Lower leg skin (tissue), 4 donors: Measurements from ENCODE around the gene SPSB4. TPM values are rescaled to one million over a fixed set of nuclear protein-coding genes. Genes with fewer than 3 reads are reported as not detected.

ENCODE experiments used
- DNase-seq, 2 donors: peaks; one replicate each; pipeline ENCODE4 v3.0.0-alpha.2; 2019; ENCODE audit warnings: low spot score in 2 of 2
- H3K4me3 ChIP-seq: fragments of 200-600 bp; sonication (generic); 2 replicates; pipeline ENCODE4 v1.5.1; 2017; ENCODE audit warnings: mild to moderate bottlenecking, low read depth; ENCODE audit not compliant: poor library complexity, severe bottlenecking
- CTCF ChIP-seq, 3 donors: fragments of 450-650 bp; IDR thresholded peaks; one replicate each; pipeline ENCODE4 v1.5.1; 2016; ENCODE audit warnings: antibody characterized with exemption in 3 of 3, mild to moderate bottlenecking in 3 of 3, moderate library complexity in 2 of 3
- POLR2A ChIP-seq, 2 donors: fragments of 450-650 bp; IDR thresholded peaks; one replicate each; pipeline ENCODE4 v1.6.1; 2016 to 2017; ENCODE audit warnings: antibody characterized with exemption in 2 of 2, mild to moderate bottlenecking in 1 of 2, moderate library complexity in 1 of 2
- WGBS, 2 donors: methylation state at CpG; one replicate each; pipeline ENCODE4 v1.1.5; 2018; 5-methylcytosine and 5-hydroxymethylcytosine counted together
- intact Hi-C: fragments of 100-400 bp; cut with DNase I; formaldehyde crosslinking; loops from one replicate; pipeline ENCODE4 v1.15.0; 2023; ENCODE audit warnings: low total_unique reads
- total RNA-seq, 4 donors: library from RNA; depleted of rRNA; stranded (reverse); fragments of >200 nt; gene quantifications; one replicate each; pipeline ENCODE4 v1.1.0, GENCODE V29; 2016

Gene SPSB4
- total RNA-seq, 4 donors from 2014 or later, result 0.10 TPM; not detected in 3

GRCh38 chr3:141056751-141057171, 5.6 kb downstream of the SPSB4 start:
- 72 to 90% methylated on average over 5 to 7 of the region's 7 CpGs for WGBS, 2 donors
- intact Hi-C loops, result no loop called here
- H3K4me3 ChIP-seq, result no peak overlapping the region
- no peak for TF ChIP-seq POLR2A (IDR thresholded peaks at IDR 0.05)
- DNase-seq, result no peak

GRCh38 chr3:141057436-141057835, 6.3 kb downstream of the SPSB4 start:
- no peak for TF ChIP-seq POLR2A (IDR thresholded peaks at IDR 0.05)
- no peak for DNase-seq
- no peak overlapping the region for H3K4me3 ChIP-seq
- intact Hi-C loops, result no loop called here
- WGBS, 2 donors, result 88 to 92% methylated on average over 7 of the region's 7 CpGs

- H3K4me3 ChIP-seq, result no peak overlapping the region
- intact Hi-C loops, result no loop called here
- no peak for DNase-seq
- TF ChIP-seq CTCF (IDR thresholded peaks at IDR 0.05) (no peak), POLR2A (IDR thresholded peaks at IDR 0.05) (no peak)
- WGBS, 2 donors, result 89 to 93% methylated on average over 8 of the region's 8 CpGs
These were observed 7.0 kb downstream of the SPSB4 start for GRCh38 chr3:141057946-141058800.

GRCh38 chr3:141058996-141059395, 7.8 kb downstream of the SPSB4 start:
- WGBS, 2 donors, result 86 to 94% methylated on average over 2 of the region's 2 CpGs
- no peak for DNase-seq
- TF ChIP-seq CTCF (IDR thresholded peaks at IDR 0.05), result no peak
- TF ChIP-seq POLR2A (IDR thresholded peaks at IDR 0.05), result no peak
- H3K4me3 ChIP-seq, result no peak overlapping the region
- intact Hi-C loops, result no loop called here

- no peak for DNase-seq
- WGBS, 2 donors, result 94 to 100% methylated on average over 2 of the region's 2 CpGs
- H3K4me3 ChIP-seq, result no peak overlapping the region
- no peak for TF ChIP-seq CTCF (IDR thresholded peaks at IDR 0.05)
- TF ChIP-seq POLR2A (IDR thresholded peaks at IDR 0.05), result no peak
- intact Hi-C loops, result no loop called here
These were observed 8.7 kb downstream of the SPSB4 start for GRCh38 chr3:141059816-141060215.

- no peak for DNase-seq
- WGBS, 2 donors, result 85 to 88% methylated on average over 3 of the region's 3 CpGs
- H3K4me3 ChIP-seq, result no peak overlapping the region
- intact Hi-C loops, result no loop called here
- TF ChIP-seq CTCF (IDR thresholded peaks at IDR 0.05) (no peak), POLR2A (IDR thresholded peaks at IDR 0.05) (no peak)
These were observed 9.2 kb downstream of the SPSB4 start for GRCh38 chr3:141060327-141060726.

- DNase-seq, result peak in 1 of 2 donors; percentile 23
- no peak for TF ChIP-seq POLR2A (IDR thresholded peaks at IDR 0.05)
- no peak for TF ChIP-seq CTCF (IDR thresholded peaks at IDR 0.05)
- 40 to 53% methylated on average over 1 of the region's 1 CpG for WGBS, 2 donors
- no peak overlapping the region for H3K4me3 ChIP-seq
- intact Hi-C loops, result no loop called here
These were observed 12.7 kb downstream of the SPSB4 start for GRCh38 chr3:141063831-141064230.
